Karpas-422 (cell line): ENCODE results near the gene WSCD2. TPM values are rescaled to one million over a fixed set of nuclear protein-coding genes. Genes with fewer than 3 reads are reported as not detected.

Experiments
- DNase-seq: peaks from one replicate; pipeline ENCODE4 v3.0.0-alpha.2; 2015
- H2AFZ ChIP-seq: fragments of 200-600 bp; sonication (generic); 2 replicates; pipeline ENCODE4 v1.6.1; 2014; ENCODE audit warnings: antibody characterized with exemption, low read length, mixed read lengths
- H3K27ac ChIP-seq: fragments of 200-600 bp; sonication (generic); 2 replicates; pipeline ENCODE4 v1.5.1; 2014; ENCODE audit warnings: mild to moderate bottlenecking, low read length, moderate library complexity
- H3K27me3 ChIP-seq: fragments of 200-600 bp; sonication (generic); 2 replicates; pipeline ENCODE4 v1.6.1; 2014; ENCODE audit warnings: low read length, mixed read lengths
- H3K36me3 ChIP-seq: fragments of 200-600 bp; sonication (generic); 2 replicates; pipeline ENCODE4 v1.6.1; 2014; ENCODE audit warnings: low read length, mixed read lengths; ENCODE audit not compliant: insufficient read depth
- H3K4me1 ChIP-seq: fragments of 200-600 bp; sonication (generic); 2 replicates; pipeline ENCODE4 v1.6.1; 2014; ENCODE audit warnings: mild to moderate bottlenecking, low read length, mixed read lengths
- H3K4me2 ChIP-seq: fragments of 200-600 bp; sonication (generic); 2 replicates; pipeline ENCODE4 v1.6.1; 2014; ENCODE audit warnings: low read length, low read depth, mild to moderate bottlenecking; ENCODE audit not compliant: poor library complexity, severe bottlenecking
- H3K4me3 ChIP-seq: fragments of 200-600 bp; sonication (generic); 2 replicates; pipeline ENCODE4 v1.5.1; 2014; ENCODE audit warnings: mild to moderate bottlenecking, antibody characterized with exemption, low read length, mixed read lengths
- H3K79me2 ChIP-seq: fragments of 200-600 bp; sonication (generic); 2 replicates; pipeline ENCODE4 v1.6.1; 2014; ENCODE audit warnings: mild to moderate bottlenecking, low read length, mixed read lengths
- H3K9ac ChIP-seq: fragments of 200-600 bp; sonication (generic); 2 replicates; pipeline ENCODE4 v1.6.0; 2014; ENCODE audit warnings: low read length
- H3K9me2 ChIP-seq: fragments of 200-600 bp; sonication (generic), shearing (Covaris generic); replicated peaks from 2 replicates; pipeline ENCODE4 v1.6.0; 2014; ENCODE audit warnings: mild to moderate bottlenecking, low read length, moderate library complexity; ENCODE audit not compliant: insufficient read depth
- H3K9me3 ChIP-seq: fragments of 300-700, 200-600 bp; sonication (generic); 2 replicates; pipeline ENCODE4 v1.6.1; 2014; ENCODE audit warnings: low read length, mixed read lengths
- H4K20me1 ChIP-seq: fragments of 200-600 bp; sonication (generic); 2 replicates; pipeline ENCODE4 v1.6.1; 2014; ENCODE audit warnings: mild to moderate bottlenecking, antibody characterized with exemption, low read length, low read depth; ENCODE audit not compliant: insufficient read depth
- total RNA-seq: library from RNA; depleted of rRNA; stranded (reverse); fragments of >200 nt; shearing (Covaris generic); gene quantifications from 2 replicates; pipeline ENCODE4 v1.2.3, GENCODE V29; 2014; ENCODE audit warnings: low replicate concordance

WSCD2 gene
- total RNA-seq, 1 experiment from 2014 or later = not detected

DNA sequence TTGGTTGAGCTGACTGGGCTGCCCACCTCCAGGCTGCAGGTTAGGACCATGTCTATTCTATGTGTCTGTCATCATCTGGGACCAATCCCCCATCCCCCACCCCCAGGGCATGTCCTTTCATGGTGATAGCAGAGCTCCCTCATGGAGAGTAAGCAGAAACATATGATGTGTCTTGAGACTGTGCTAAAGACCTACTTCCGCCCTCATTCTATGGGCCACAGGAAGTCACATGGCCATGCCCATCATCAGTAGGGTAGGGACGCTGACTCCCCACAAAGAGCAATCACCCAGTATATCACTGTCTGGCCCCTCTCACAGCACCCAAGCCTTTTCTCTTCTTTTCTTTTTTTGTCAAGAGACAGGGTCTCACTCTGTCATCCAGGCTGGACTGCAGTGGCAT is 110.3 kb downstream of the WSCD2 start:
- Histone ChIP-seq H3K79me2 (no peaks in the 10 kb centered on the region), H3K36me3 (no peaks in the 10 kb centered on the region), H3K27ac (no peak overlapping the region), H2AFZ (no peak overlapping the region), H4K20me1 (no peaks in the 10 kb centered on the region), H3K4me3 (no peak overlapping the region), H3K9ac (no peak overlapping the region), H3K9me2 (no peaks in the 10 kb centered on the region), H3K27me3 (no peaks in the 10 kb centered on the region), H3K4me1 (no peaks in the 10 kb centered on the region), H3K9me3 (no peaks in the 10 kb centered on the region), H3K4me2 (no peak overlapping the region)
- no peak for DNase-seq

DNA sequence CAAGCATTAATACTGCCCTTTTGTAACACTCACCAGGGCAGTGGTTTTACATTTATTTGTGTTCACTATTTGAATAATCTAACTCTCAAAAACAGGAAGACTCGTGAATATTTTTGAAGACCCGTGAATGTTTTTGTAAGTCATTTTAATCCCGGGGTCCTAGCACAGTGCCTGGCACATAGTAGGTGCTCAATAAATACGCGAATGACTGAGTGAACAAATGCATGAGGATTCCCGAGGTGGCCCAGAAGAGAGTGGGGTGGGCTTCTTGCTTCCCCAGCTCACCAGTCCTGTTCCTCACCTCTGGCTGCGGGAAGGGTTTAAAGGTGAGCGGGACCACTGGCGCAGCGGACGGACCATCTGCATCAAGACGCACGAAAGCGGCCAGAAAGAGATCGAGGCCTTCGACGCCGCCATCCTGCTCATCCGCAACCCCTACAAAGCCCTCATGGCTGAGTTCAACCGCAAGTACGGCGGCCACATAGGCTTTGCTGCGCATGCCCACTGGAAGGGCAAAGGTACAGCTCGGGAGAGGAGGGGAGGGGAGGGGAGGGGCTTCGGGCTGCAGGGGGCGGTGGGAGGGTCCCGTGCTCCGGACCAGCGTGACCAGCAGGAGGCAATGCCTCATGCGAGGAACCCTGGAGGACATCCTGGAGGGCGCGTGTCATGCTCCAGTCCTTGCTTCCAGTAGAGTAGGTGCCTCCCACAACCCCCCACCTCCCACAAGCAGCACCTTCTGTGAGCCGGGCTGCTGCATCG is 111.1 kb downstream of the WSCD2 start:
- no peak overlapping the region for H2AFZ ChIP-seq
- no peak for DNase-seq
- H4K20me1 ChIP-seq = no peaks in the 10 kb centered on the region

DNA sequence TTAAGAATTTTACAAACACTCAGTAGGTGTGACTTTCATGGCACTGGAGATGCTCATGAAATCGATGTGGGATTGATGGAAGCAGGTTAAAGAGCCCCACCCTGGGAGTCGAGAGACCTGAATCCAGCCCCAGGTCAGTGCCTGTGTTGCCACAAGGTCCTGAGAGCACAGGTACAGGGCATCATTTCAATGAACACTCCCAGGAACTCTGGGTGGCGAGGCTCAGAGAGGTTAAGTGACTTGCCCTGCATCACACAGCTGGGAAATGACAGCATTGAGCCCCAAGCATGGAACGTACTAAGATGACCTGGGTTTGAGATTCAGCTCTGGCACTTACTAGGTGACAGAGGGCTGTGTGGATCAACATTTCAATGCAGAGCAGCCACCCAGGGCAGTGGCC is 111.8 kb downstream of the WSCD2 start:
- H4K20me1 ChIP-seq = no peaks in the 10 kb centered on the region
- no peaks in the 10 kb centered on the region for H3K9me3 ChIP-seq
- no peaks in the 10 kb centered on the region for H3K9me2 ChIP-seq
- H3K36me3 ChIP-seq = no peaks in the 10 kb centered on the region
- no peak for DNase-seq
- H3K9ac ChIP-seq = no peak overlapping the region
- no peak overlapping the region for H3K4me3 ChIP-seq
- no peaks in the 10 kb centered on the region for H3K27me3 ChIP-seq
- H3K4me1 ChIP-seq = no peaks in the 10 kb centered on the region
- H3K4me2 ChIP-seq = no peak overlapping the region
- no peak overlapping the region for H3K27ac ChIP-seq
- no peaks in the 10 kb centered on the region for H3K79me2 ChIP-seq
- no peak overlapping the region for H2AFZ ChIP-seq

More for the DNA sequence above, 111.1 kb downstream of the WSCD2 start:
- H3K9ac ChIP-seq = no peak overlapping the region
- no peaks in the 10 kb centered on the region for H3K27me3 ChIP-seq
- H3K9me3 ChIP-seq = no peaks in the 10 kb centered on the region
- H3K4me3 ChIP-seq = no peak overlapping the region
- no peak overlapping the region for H3K4me2 ChIP-seq
- H3K79me2 ChIP-seq = no peaks in the 10 kb centered on the region
- no peak overlapping the region for H3K27ac ChIP-seq
- no peaks in the 10 kb centered on the region for H3K4me1 ChIP-seq
- H3K9me2 ChIP-seq = no peaks in the 10 kb centered on the region
- H3K36me3 ChIP-seq = no peaks in the 10 kb centered on the region

DNA sequence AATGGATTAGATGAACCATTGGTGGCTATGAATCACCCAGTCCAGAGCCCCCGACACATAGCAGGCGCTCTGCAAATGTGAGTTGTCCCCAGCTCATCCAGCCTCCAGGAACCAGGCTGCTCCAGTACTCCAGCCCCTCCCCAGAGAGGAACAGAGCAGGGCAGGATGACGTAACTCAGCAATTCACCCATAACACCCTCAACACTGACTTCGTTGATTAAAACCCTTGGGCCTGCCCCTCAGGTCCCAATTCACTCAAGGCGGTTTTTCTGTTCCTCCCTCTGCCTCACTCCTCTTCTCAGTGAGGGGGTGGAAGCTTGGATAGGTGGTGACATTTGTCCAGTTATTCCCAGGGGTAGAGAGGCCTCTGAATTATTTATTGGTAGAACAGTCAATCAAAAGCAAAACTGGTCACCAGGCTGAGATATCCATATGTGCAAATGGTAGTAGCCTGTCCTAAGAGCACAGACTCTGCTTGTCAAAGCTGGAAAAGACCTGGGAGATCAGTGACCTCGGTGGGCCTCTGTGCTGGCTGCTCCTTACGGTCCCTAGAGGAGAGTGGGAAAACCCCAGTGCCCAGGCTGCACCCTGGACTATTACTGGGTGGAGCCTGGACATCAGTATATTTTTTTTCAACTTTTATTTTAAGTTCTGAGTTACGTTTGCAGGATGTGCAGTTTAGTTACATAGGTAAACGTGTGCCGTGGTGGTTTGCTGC is 113.1 kb downstream of the WSCD2 start:
- Histone ChIP-seq H2AFZ (no peak overlapping the region), H3K27ac (no peak overlapping the region)

DNA sequence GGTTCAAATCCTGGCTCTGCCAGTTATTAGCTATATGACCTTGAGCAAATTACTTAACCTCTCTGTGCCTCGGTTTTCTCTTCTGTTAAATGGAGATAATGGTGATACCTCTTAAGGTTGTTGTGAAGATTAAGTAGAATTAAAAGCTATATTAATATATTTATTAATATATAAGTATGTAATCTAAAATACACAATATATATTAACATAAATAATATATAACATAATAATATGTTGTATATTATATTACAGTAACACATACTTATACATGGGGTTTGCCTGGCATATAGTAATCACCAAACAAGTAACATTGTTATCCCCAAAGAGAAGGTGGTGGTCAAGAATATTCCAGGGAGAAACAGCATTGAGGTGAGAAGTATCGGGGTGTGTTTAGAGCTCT is 118.0 kb downstream of the WSCD2 start:
- H2AFZ ChIP-seq = no peak overlapping the region
- H3K36me3 ChIP-seq = no peaks in the 10 kb centered on the region
- DNase-seq = no peak
- no peak overlapping the region for H3K27ac ChIP-seq
- H3K4me3 ChIP-seq = no peak overlapping the region
- no peak overlapping the region for H3K9ac ChIP-seq
- H3K9me2 ChIP-seq = no peaks in the 10 kb centered on the region
- H3K79me2 ChIP-seq = no peaks in the 10 kb centered on the region
- no peaks in the 10 kb centered on the region for H3K4me1 ChIP-seq
- no peaks in the 10 kb centered on the region for H3K9me3 ChIP-seq
- no peaks in the 10 kb centered on the region for H4K20me1 ChIP-seq
- no peaks in the 10 kb centered on the region for H3K27me3 ChIP-seq
- no peak overlapping the region for H3K4me2 ChIP-seq

More for the DNA sequence above, 113.1 kb downstream of the WSCD2 start:
- no peaks in the 10 kb centered on the region for H3K9me3 ChIP-seq
- no peak overlapping the region for H3K4me3 ChIP-seq
- H3K4me1 ChIP-seq = no peaks in the 10 kb centered on the region
- no peaks in the 10 kb centered on the region for H3K27me3 ChIP-seq
- no peaks in the 10 kb centered on the region for H3K36me3 ChIP-seq
- no peaks in the 10 kb centered on the region for H4K20me1 ChIP-seq
- no peaks in the 10 kb centered on the region for H3K79me2 ChIP-seq
- no peak overlapping the region for H3K4me2 ChIP-seq
- no peak overlapping the region for H3K9ac ChIP-seq
- no peak for DNase-seq
- H3K9me2 ChIP-seq = no peaks in the 10 kb centered on the region

DNA sequence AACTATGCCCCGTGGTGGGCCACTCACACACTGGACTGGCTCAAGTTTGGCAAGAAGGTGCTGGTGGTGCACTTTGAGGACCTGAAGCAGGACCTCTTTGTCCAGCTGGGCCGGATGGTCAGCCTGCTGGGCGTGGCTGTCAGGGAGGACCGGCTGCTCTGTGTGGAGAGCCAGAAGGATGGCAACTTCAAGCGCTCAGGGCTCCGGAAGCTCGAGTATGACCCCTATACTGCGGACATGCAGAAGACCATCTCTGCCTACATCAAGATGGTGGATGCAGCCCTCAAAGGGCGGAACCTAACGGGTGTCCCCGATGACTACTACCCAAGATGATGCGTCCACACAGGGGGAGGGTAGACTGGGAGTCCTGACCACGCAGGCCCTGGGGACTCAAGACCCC is 118.9 kb downstream of the WSCD2 start:
- H3K79me2 ChIP-seq = no peaks in the 10 kb centered on the region
- no peak overlapping the region for H3K9ac ChIP-seq
- H3K9me3 ChIP-seq = no peaks in the 10 kb centered on the region
- no peak overlapping the region for H3K4me2 ChIP-seq
- no peaks in the 10 kb centered on the region for H3K4me1 ChIP-seq
- no peaks in the 10 kb centered on the region for H4K20me1 ChIP-seq
- no peak for DNase-seq
- no peak overlapping the region for H3K27ac ChIP-seq
- no peaks in the 10 kb centered on the region for H3K9me2 ChIP-seq
- no peaks in the 10 kb centered on the region for H3K27me3 ChIP-seq
- no peak overlapping the region for H3K4me3 ChIP-seq
- no peak overlapping the region for H2AFZ ChIP-seq
- no peaks in the 10 kb centered on the region for H3K36me3 ChIP-seq

DNA sequence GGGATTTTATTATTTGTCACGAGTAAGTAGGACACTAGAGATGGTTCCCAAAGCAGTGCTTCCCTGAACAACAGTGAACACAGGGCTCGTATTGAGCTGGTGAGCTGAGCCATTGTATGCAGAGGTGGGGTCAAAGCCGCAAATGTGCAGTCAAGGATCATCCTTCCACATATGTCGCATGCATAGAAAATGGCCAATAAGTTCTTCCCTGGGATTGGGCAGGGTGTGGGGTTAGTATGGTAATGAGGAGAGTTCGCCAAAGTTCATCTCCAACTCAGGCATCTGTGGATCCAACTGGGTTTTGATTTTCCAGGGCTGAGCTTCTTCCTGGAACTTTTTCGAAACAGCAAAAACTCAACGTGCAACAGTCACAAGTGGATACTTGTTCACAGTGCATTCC is 123.4 kb downstream of the WSCD2 start:
- Histone ChIP-seq H3K9me2 (no peaks in the 10 kb centered on the region), H3K9me3 (no peaks in the 10 kb centered on the region), H4K20me1 (no peaks in the 10 kb centered on the region), H3K36me3 (no peaks in the 10 kb centered on the region), H3K27me3 (no peaks in the 10 kb centered on the region), H3K9ac (no peak overlapping the region), H3K4me2 (no peak overlapping the region), H3K4me3 (no peak overlapping the region), H3K27ac (no peak overlapping the region), H2AFZ (no peak overlapping the region), H3K4me1 (no peaks in the 10 kb centered on the region), H3K79me2 (no peaks in the 10 kb centered on the region)
- DNase-seq = no peak

DNA sequence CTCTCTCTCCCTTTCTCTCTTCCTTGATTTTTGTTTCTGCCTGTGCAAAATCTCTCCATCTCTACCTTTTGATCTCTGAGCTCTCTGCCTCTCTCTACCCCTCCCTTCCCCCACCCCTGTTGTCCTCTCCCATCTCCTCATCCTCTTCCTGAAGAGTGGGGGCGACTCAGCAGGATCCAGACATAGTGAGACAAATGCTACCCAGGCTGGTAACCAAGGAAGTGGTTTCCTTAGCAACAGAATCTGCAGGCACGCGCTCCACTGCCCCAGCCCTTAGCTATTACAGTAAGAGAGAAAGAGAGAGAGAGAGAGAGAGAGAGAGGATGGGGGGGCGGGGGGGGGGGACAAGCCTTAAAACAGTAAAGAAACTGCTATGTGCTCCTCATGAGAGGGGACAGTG is 124.5 kb downstream of the WSCD2 start:
- H3K4me1 ChIP-seq = no peaks in the 10 kb centered on the region
- no peak overlapping the region for H3K27ac ChIP-seq

More for the DNA sequence above, 124.5 kb downstream of the WSCD2 start:
- Histone ChIP-seq H2AFZ (no peak overlapping the region), H3K9me2 (no peaks in the 10 kb centered on the region), H3K9ac (no peak overlapping the region), H3K4me2 (no peak overlapping the region), H3K27me3 (no peaks in the 10 kb centered on the region), H3K36me3 (no peaks in the 10 kb centered on the region), H4K20me1 (no peaks in the 10 kb centered on the region), H3K4me3 (no peak overlapping the region), H3K9me3 (no peaks in the 10 kb centered on the region), H3K79me2 (no peaks in the 10 kb centered on the region)
- DNase-seq = no peak
